ENCODE data around the gene TMEM185B.

GRCh38 chr2:120180066-120180465 is 43.1 kb downstream of the TMEM185B start:
- no peak for TF ChIP-seq CTCF (IDR thresholded peaks at IDR 0.05)
- TF ChIP-seq POLR2A (IDR thresholded peaks at IDR 0.05): no peak
- no peak for TF ChIP-seq POLR2AphosphoS5 (IDR thresholded peaks at IDR 0.05; ENCODE audit: insufficient read depth in 1 of 2, low read depth in 1 of 2)
